HEK293T (cell line): ENCODE measurements around the gene KIAA0513.

Source experiments
- BHLHE40 ChIP-seq: fragments of 450-650 bp; IDR thresholded peaks from 2 replicates; pipeline ENCODE4 v1.6.1; 2016; ENCODE audit warnings: mild to moderate bottlenecking, moderate library complexity, borderline replicate concordance
- SUZ12 ChIP-seq: fragments of 450-650 bp; IDR thresholded peaks from 2 replicates; pipeline ENCODE4 v1.6.1; 2016; ENCODE audit warnings: mild to moderate bottlenecking

- TF ChIP-seq SUZ12 (no peak), BHLHE40 (no peak)
Measured at GRCh38 chr16:85092309-85092708, 64.7 kb downstream of the KIAA0513 start.
